Nephron progenitor cell (in vitro differentiated cells): Measurements from ENCODE around the gene ZNF579.

Experiments used
- DNase-seq: peaks from one replicate; pipeline ENCODE4 v3.0.0; 2021
- H3K27ac Mint-ChIP-seq: 2 replicates; pipeline ENCODE4 v1.8.0; 2021; ENCODE audit warnings: mild to moderate bottlenecking, moderate library complexity, mixed read lengths
- H3K27me3 Mint-ChIP-seq: 2 replicates; pipeline ENCODE4 v1.8.0; 2021; ENCODE audit warnings: mild to moderate bottlenecking, low read depth, mixed read lengths; ENCODE audit not compliant: poor library complexity
- H3K36me3 Mint-ChIP-seq: 2 replicates; pipeline ENCODE4 v1.8.0; 2021; ENCODE audit warnings: low read depth, mixed read lengths
- H3K4me1 Mint-ChIP-seq: 2 replicates; pipeline ENCODE4 v1.8.0; 2021; ENCODE audit warnings: mixed read lengths
- H3K4me3 Mint-ChIP-seq: 2 replicates; pipeline ENCODE4 v1.8.0; 2021; ENCODE audit warnings: mild to moderate bottlenecking, moderate library complexity, mixed read lengths
- H3K9me3 Mint-ChIP-seq: 2 replicates; pipeline ENCODE4 v1.8.0; 2021; ENCODE audit warnings: mild to moderate bottlenecking, moderate library complexity, mixed read lengths
- CTCF ChIP-seq: fragments of 200-600 bp; sonication (generic); IDR thresholded peaks from 2 replicates; pipeline ENCODE4 v1.5.0; 2021; ENCODE audit warnings: antibody characterized with exemption

The ZNF579 gene

GRCh38 chr19:55580628-55581144 lies at the start of gene ZNF579:
ZNF579 (minus strand) TSS chr19:55580848; CDS start chr19:55579639, 1,209 bp downstream.
- DNase-seq = peak; percentile 82
- Mint-ChIP-seq H3K27me3 (no peaks in the 10 kb centered on the region), H3K27ac (peak within 1 kb of the TSS; percentile 83), H3K36me3 (peaks cover 20% of the 10 kb centered on the region), H3K4me1 (peaks cover 44% of the 10 kb centered on the region), H3K4me3 (peak within 1 kb of the TSS; percentile 95), H3K9me3 (no peaks in the 10 kb centered on the region)
- no peak for TF ChIP-seq CTCF

GRCh38 chr19:55626350-55626749 lies 45.7 kb upstream of the ZNF579 start:
- Mint-ChIP-seq H3K4me1 (peaks cover 19% of the 10 kb centered on the region), H3K27ac (no peak overlapping the region), H3K9me3 (no peaks in the 10 kb centered on the region), H3K36me3 (peaks cover 10% of the 10 kb centered on the region), H3K27me3 (peaks cover 18% of the 10 kb centered on the region), H3K4me3 (no peak overlapping the region)
- no peak for TF ChIP-seq CTCF
- no peak for DNase-seq

- peaks cover 19% of the 10 kb centered on the region for H3K4me1 Mint-ChIP-seq
- peaks cover 14% of the 10 kb centered on the region for H3K27me3 Mint-ChIP-seq
- H3K27ac Mint-ChIP-seq = peak overlapping the region; percentile 97
- no peak for DNase-seq
- no peak for TF ChIP-seq CTCF
- H3K9me3 Mint-ChIP-seq = no peaks in the 10 kb centered on the region
- peak overlapping the region; percentile 87 for H3K4me3 Mint-ChIP-seq
- peaks cover 20% of the 10 kb centered on the region for H3K36me3 Mint-ChIP-seq
Observed at GRCh38 chr19:55625004-55625326, 44.3 kb upstream of the ZNF579 start.

- Mint-ChIP-seq H3K4me3 (peak within 1 kb of the TSS; percentile 87), H3K36me3 (peaks cover 26% of the 10 kb centered on the region), H3K27ac (peak within 1 kb of the TSS; percentile 99), H3K27me3 (peaks cover 11% of the 10 kb centered on the region), H3K9me3 (no peaks in the 10 kb centered on the region), H3K4me1 (peaks cover 19% of the 10 kb centered on the region)
- no peak for TF ChIP-seq CTCF
- DNase-seq = peak; percentile 98
Observed at GRCh38 chr19:55624109-55625003, 43.7 kb upstream of the ZNF579 start, which contains the start of gene ZNF784. ZNF784 (minus strand) TSS chr19:55624566; CDS start chr19:55624561, 5 bp downstream.

- no peak for DNase-seq
- Mint-ChIP-seq H3K9me3 (no peaks in the 10 kb centered on the region), H3K4me3 (peak overlapping the region; percentile 87), H3K4me1 (peaks cover 19% of the 10 kb centered on the region), H3K36me3 (peaks cover 26% of the 10 kb centered on the region), H3K27ac (no peak overlapping the region), H3K27me3 (peaks cover 5% of the 10 kb centered on the region)
- no peak for TF ChIP-seq CTCF
Observed at GRCh38 chr19:55623561-55623960, 42.9 kb upstream of the ZNF579 start.
